Lower lobe of right lung (tissue), 2 donors: ENCODE data around the gene GLIS1. TPM values are rescaled to one million over a fixed set of nuclear protein-coding genes. Genes with fewer than 3 reads are reported as not detected.

Source experiments
- ATAC-seq, 2 donors: fragments of 200-7000 bp; cut with Tn5 transposase; one replicate each; pipeline ENCODE4 v1.9.1; 2020 to 2022; ENCODE audit warnings: mild to moderate bottlenecking in 2 of 2, moderate library complexity in 2 of 2
- DNase-seq: peaks from one replicate; pipeline ENCODE4 v3.0.0-alpha.2; 2020
- H3K27ac ChIP-seq: fragments of 200-600 bp; one replicate; pipeline ENCODE4 v1.8.0; 2022
- H3K27me3 ChIP-seq: fragments of 200-600 bp; one replicate; pipeline ENCODE4 v1.8.0; 2022; ENCODE audit warnings: low read depth
- H3K36me3 ChIP-seq: fragments of 200-600 bp; one replicate; pipeline ENCODE4 v1.8.0; 2022; ENCODE audit warnings: mild to moderate bottlenecking
- H3K4me1 ChIP-seq: fragments of 200-600 bp; one replicate; pipeline ENCODE4 v1.8.0; 2022
- H3K4me3 ChIP-seq: fragments of 200-600 bp; one replicate; pipeline ENCODE4 v1.8.0; 2022; ENCODE audit warnings: mild to moderate bottlenecking
- H3K9me3 ChIP-seq: fragments of 200-600 bp; one replicate; pipeline ENCODE4 v1.8.0; 2022
- CTCF ChIP-seq: fragments of 200-600 bp; IDR thresholded peaks from one replicate; pipeline ENCODE4 v1.8.0; 2022; ENCODE audit warnings: antibody characterized with exemption, mild to moderate bottlenecking
- intact Hi-C: fragments of 100-400 bp; cut with DNase I; formaldehyde crosslinking; loops from one replicate; pipeline ENCODE4 v1.11.0; 2022
- total RNA-seq: library from RNA; stranded (reverse); fragmentation: NEBNext Ultra II Directional; extraction: Animal tissue kit (Norgen Biotek cat#: 25700); gene quantifications from one replicate; pipeline ENCODE4 v1.2.1, GENCODE V29; 2021
- donor health status: DM: no; HTN: yes; CAD: no; lungs with severe emphysema.

Gene GLIS1
- total RNA-seq, 1 donor from 2014 or later, result not detected

GRCh38 chr1:53684741-53685140, 54.2 kb downstream of the GLIS1 start:
- intact Hi-C loops, result no loop called here
- peaks cover 61% of the 10 kb centered on the region for H3K27me3 ChIP-seq

GRCh38 chr1:53683986-53684740, 54.8 kb downstream of the GLIS1 start:
- H3K36me3 ChIP-seq, result no peaks in the 10 kb centered on the region
- H3K4me3 ChIP-seq, result no peak overlapping the region
- H3K27ac ChIP-seq, result no peak overlapping the region
- no peaks in the 10 kb centered on the region for H3K9me3 ChIP-seq
- H3K4me1 ChIP-seq, result no peaks in the 10 kb centered on the region
- intact Hi-C loops, result no loop called here
- no peak for DNase-seq
- ATAC-seq, result no peak
- peaks cover 64% of the 10 kb centered on the region for H3K27me3 ChIP-seq
- no peak for TF ChIP-seq CTCF

More at GRCh38 chr1:53684741-53685140, 54.2 kb downstream of the GLIS1 start:
- Histone ChIP-seq H3K4me3 (no peak overlapping the region), H3K9me3 (no peaks in the 10 kb centered on the region), H3K27ac (no peak overlapping the region), H3K36me3 (no peaks in the 10 kb centered on the region), H3K4me1 (no peaks in the 10 kb centered on the region)
- ATAC-seq (no peak), DNase-seq (no peak)
- TF ChIP-seq CTCF, result no peak

DNA sequence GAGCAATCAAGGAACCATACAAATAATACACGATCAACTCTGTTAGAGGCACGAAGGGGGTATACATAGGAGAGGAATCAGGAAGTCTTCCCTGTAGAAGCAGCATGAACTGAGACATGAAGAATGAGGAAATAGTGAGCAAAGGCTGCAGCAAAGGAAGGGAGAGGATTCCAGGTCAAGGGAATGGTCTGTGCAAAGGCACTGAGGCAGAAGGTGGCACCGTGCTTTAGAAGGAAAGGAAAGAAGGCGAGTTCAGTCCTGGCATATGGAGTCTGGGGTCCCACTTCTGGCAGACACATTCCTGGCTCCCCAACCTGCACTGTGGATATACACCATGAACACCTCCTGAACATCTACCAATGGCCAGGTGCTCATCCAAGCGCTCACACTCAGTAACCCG, 56.1 kb downstream of the GLIS1 start:
- ATAC-seq (no peak), DNase-seq (no peak)
- H3K27me3 ChIP-seq, result peaks cover 54% of the 10 kb centered on the region
- no peaks in the 10 kb centered on the region for H3K36me3 ChIP-seq
- no peak overlapping the region for H3K4me3 ChIP-seq
- no peaks in the 10 kb centered on the region for H3K9me3 ChIP-seq
- no peaks in the 10 kb centered on the region for H3K4me1 ChIP-seq
- no peak for TF ChIP-seq CTCF
- intact Hi-C loops, result no loop called here
- H3K27ac ChIP-seq, result no peak overlapping the region

DNA sequence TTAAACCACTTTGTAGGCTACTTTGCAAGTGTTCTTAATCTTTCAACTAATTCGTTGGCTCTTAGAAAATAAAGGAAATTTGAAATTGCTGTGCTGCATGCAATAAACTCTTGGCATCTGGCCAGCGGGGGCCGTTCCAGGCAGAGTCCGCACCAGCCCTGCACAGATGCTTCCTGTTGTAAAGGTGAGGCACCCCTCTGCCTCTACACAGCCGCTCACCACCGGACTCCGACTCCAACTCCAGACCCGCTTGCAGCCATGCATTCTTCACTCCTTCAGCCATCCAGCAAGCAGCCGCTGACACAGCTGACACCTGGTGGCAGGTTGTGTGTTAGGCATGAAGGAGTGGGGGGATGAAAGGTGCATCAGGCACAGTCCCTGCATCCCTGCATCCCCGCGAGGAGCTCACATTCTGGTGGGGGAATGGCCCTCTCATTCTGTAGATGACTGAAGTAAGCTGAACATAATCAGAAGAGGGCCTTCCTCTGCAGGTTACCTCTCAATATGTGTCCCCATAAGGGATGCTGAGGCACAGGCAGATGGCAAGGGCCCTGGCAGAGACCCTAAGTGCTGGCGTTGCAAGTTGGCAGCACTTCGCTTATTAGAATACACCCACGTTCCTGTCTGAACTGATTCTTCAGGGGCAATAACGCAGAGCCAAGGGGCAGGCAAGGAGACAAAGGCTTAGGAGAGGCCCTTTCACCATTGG, 56.8 kb downstream of the GLIS1 start:
- peaks cover 47% of the 10 kb centered on the region for H3K27me3 ChIP-seq
- no peaks in the 10 kb centered on the region for H3K4me1 ChIP-seq
- H3K36me3 ChIP-seq, result no peaks in the 10 kb centered on the region
- H3K27ac ChIP-seq, result no peak overlapping the region
- intact Hi-C loops, result no loop called here
- H3K9me3 ChIP-seq, result no peaks in the 10 kb centered on the region
- no peak overlapping the region for H3K4me3 ChIP-seq
- peak; percentile 35 to 53 for ATAC-seq
- DNase-seq, result no peak
- TF ChIP-seq CTCF, result no peak

- Histone ChIP-seq H3K27ac (no peak overlapping the region), H3K4me1 (no peaks in the 10 kb centered on the region), H3K4me3 (no peak overlapping the region), H3K9me3 (no peaks in the 10 kb centered on the region), H3K27me3 (peaks cover 40% of the 10 kb centered on the region), H3K36me3 (no peaks in the 10 kb centered on the region)
- TF ChIP-seq CTCF, result no peak
- no peak for ATAC-seq
- no peak for DNase-seq
- intact Hi-C loops, result no loop called here
Measured at GRCh38 chr1:53681351-53681976, 57.5 kb downstream of the GLIS1 start.
